Endothelial cell of umbilical vein (primary cell): Measurements from ENCODE around the gene GPR4. TPM values are rescaled to one million over a fixed set of nuclear protein-coding genes. Genes with fewer than 3 reads are reported as not detected.

Source experiments
- BruUV-seq: library from RNA; stranded (reverse); fragments of 400-500 nt; replicated peaks from 2 replicates; lab custom pipeline; 2021; lab: Mats Ljungman, UMichigan
- CTCF ChIA-PET: fragments of 300-600, 350-600 bp; sonication (Branson Sonifier 250); formaldehyde crosslinking; loops from one replicate; lab custom pipeline; 2021; ENCODE audit warnings: antibody characterized with exemption, inconsistent platforms; lab: Charles Lee
- POLR2A ChIA-PET: fragments of 300-600, 350-600 bp; sonication (Branson Sonifier 250); formaldehyde crosslinking; loops from one replicate; lab custom pipeline; 2021; ENCODE audit warnings: antibody characterized with exemption, inconsistent platforms; lab: Charles Lee
- DNase-seq: peaks from one replicate; pipeline ENCODE4 v3.0.0-alpha.2; 2011; ENCODE audit warnings: low read depth, low spot score
- FAIRE-seq: peaks from 2 replicates; lab custom pipeline; 2011; peaks lifted over from hg19 to GRCh38; lab: Jason Lieb, UNC
- H2AFZ ChIP-seq: 2 replicates; pipeline ENCODE4 v1.6.0; 2012; ENCODE audit warnings: low read depth, low read length, control low read depth, inconsistent platforms
- H3K27ac ChIP-seq: 2 replicates; pipeline ENCODE4 v1.5.1; 2011; ENCODE audit warnings: low read depth, mild to moderate bottlenecking, control low read depth, low read length, moderate library complexity; ENCODE audit not compliant: insufficient read depth
- H3K27me3 ChIP-seq, 2 experiments: 2 replicates each; pipeline versions ENCODE4 v1.6.0 to v1.6.1; 2011; ENCODE audit warnings: low read length in 2 of 2, mixed read lengths in 1 of 2; ENCODE audit not compliant: control insufficient read depth in 2 of 2, insufficient read depth in 2 of 2
- H3K36me3 ChIP-seq, 2 experiments: 2 replicates in 1 of 2; 3 replicates in 1 of 2; pipeline ENCODE4 v1.5.1; 2011; ENCODE audit warnings: low read length in 2 of 2, mild to moderate bottlenecking in 1 of 2, moderate library complexity in 1 of 2; ENCODE audit not compliant: control insufficient read depth in 2 of 2, insufficient read depth in 2 of 2; ENCODE audit errors: extremely low read depth in 1 of 2
- H3K4me1 ChIP-seq: 3 replicates; pipeline ENCODE4 v1.5.1; 2011; ENCODE audit warnings: mild to moderate bottlenecking, low read length; ENCODE audit not compliant: control insufficient read depth, insufficient read depth; ENCODE audit errors: extremely low read depth
- H3K4me2 ChIP-seq: 2 replicates; pipeline ENCODE4 v1.6.1; 2011; ENCODE audit warnings: low read length, control low read depth, mixed read lengths; ENCODE audit not compliant: insufficient read depth
- H3K4me3 ChIP-seq, 3 experiments: fragments of 200-600 bp in 1 of 3; sonication (generic), shearing (Covaris generic) in 1 of 3; replicated peaks in 1 of 3; 2 replicates each; pipeline ENCODE4 v1.5.1; 2011 to 2016; ENCODE audit warnings: control low read depth in 3 of 3, low read length in 3 of 3, mild to moderate bottlenecking in 2 of 3, inconsistent platforms in 1 of 3, low read depth in 1 of 3, moderate library complexity in 1 of 3; ENCODE audit not compliant: insufficient read depth in 1 of 3
- H3K79me2 ChIP-seq: 2 replicates; pipeline ENCODE4 v1.6.0; 2012; ENCODE audit warnings: low read length, inconsistent platforms; ENCODE audit not compliant: control insufficient read depth, insufficient read depth
- H3K9ac ChIP-seq: replicated peaks from 2 replicates; pipeline ENCODE3; 2011; ENCODE audit warnings: low read length, control low read depth; ENCODE audit not compliant: insufficient read depth; ENCODE audit errors: extremely low read depth
- H3K9me1 ChIP-seq: replicated peaks from 3 replicates; pipeline ENCODE4 v1.6.0; 2011; ENCODE audit warnings: mild to moderate bottlenecking, low read length; ENCODE audit not compliant: control insufficient read depth, insufficient read depth; ENCODE audit errors: extremely low read depth
- H3K9me3 ChIP-seq: replicated peaks from 2 replicates; pipeline ENCODE4 v1.5.1; 2012; ENCODE audit warnings: low read length, inconsistent platforms; ENCODE audit not compliant: control insufficient read depth, insufficient read depth
- H4K20me1 ChIP-seq: replicated peaks from 2 replicates; pipeline ENCODE3; 2011; ENCODE audit warnings: mild to moderate bottlenecking, low read length; ENCODE audit not compliant: control insufficient read depth, insufficient read depth; ENCODE audit errors: extremely low read depth
- CTCF ChIP-seq, 2 donors: IDR thresholded peaks; 1 replicate in 1 of 2; 2 replicates in 1 of 2; pipeline ENCODE4 v1.5.1; 2011; ENCODE audit warnings: low read length in 2 of 2, mild to moderate bottlenecking in 2 of 2, moderate library complexity in 2 of 2, control low read depth in 1 of 2, inconsistent platforms in 1 of 2, low read depth in 1 of 2; ENCODE audit not compliant: insufficient read depth in 1 of 2; ENCODE audit errors: extremely low read depth in 1 of 2
- EZH2 ChIP-seq: IDR thresholded peaks from 2 replicates; pipeline ENCODE4 v1.6.1; 2012; ENCODE audit warnings: borderline replicate concordance, low read depth, mild to moderate bottlenecking, moderate library complexity, low read length, inconsistent platforms; ENCODE audit not compliant: severe bottlenecking
- FOS ChIP-seq: IDR thresholded peaks from 2 replicates; pipeline ENCODE4 v1.6.1; 2011; ENCODE audit warnings: mild to moderate bottlenecking, low read length, moderate library complexity, borderline replicate concordance; ENCODE audit not compliant: insufficient read depth
- GATA2 ChIP-seq: IDR thresholded peaks from 2 replicates; pipeline ENCODE4 v1.7.0; 2011; ENCODE audit warnings: low read depth, mild to moderate bottlenecking, moderate library complexity, mixed read lengths, low read length; ENCODE audit not compliant: insufficient read length, insufficient read depth
- JUN ChIP-seq: IDR thresholded peaks from 2 replicates; pipeline ENCODE4 v1.6.1; 2011; ENCODE audit warnings: borderline replicate concordance, low read depth; ENCODE audit not compliant: insufficient read length, insufficient read depth
- MAX ChIP-seq: IDR thresholded peaks from 2 replicates; pipeline ENCODE4 v1.6.1; 2011; ENCODE audit not compliant: insufficient read depth, insufficient read length
- MYC ChIP-seq: IDR thresholded peaks from one replicate; pipeline ENCODE4 v1.6.1; 2011; ENCODE audit warnings: mild to moderate bottlenecking, low read depth, low read length
- POLR2A ChIP-seq: IDR thresholded peaks from 2 replicates; pipeline ENCODE4 v1.6.1; 2012; ENCODE audit warnings: low read depth, mild to moderate bottlenecking, control low read depth, low read length
- POLR2AphosphoS5 ChIP-seq: IDR thresholded peaks from 2 replicates; pipeline ENCODE4 v1.6.1; 2012; ENCODE audit warnings: low read depth, mild to moderate bottlenecking, control low read depth, low read length, moderate library complexity; ENCODE audit not compliant: insufficient read depth
- dilution Hi-C: fragments of 300-500 bp; cut with MboI; formaldehyde crosslinking; loops from one replicate; pipeline ENCODE4 v1.15.0; 2019; ENCODE audit warnings: low sequenced_read_pairs; ENCODE audit not compliant: extremely low pct_ligation_motif_present
- intact Hi-C: fragments of 100-400 bp; cut with micrococcal nuclease; formaldehyde crosslinking; loops from one replicate; pipeline ENCODE4 v1.10.0; 2022
- polyA plus RNA-seq, 4 experiments: library from polyadenylated mRNA; depleted of rRNA in 3 of 4; stranded (reverse) in 3 of 4; unstranded in 1 of 4; fragments of >200 nt; gene quantifications; 2 replicates each; pipeline versions ENCODE4 v1.2.1 to v1.2.3, GENCODE V29; 2011 to 2012; ENCODE audit warnings: missing spikeins in 1 of 4
- total RNA-seq: library from RNA; stranded (reverse); gene quantifications from 2 replicates; pipeline ENCODE4 v1.2.3, GENCODE V29; 2021

GPR4 gene
- total and polyA plus RNA-seq, 2 donors (not counting 3 experiments of a cell fraction or from before 2014, with no cell fraction given): 17.9 to 26.7 TPM

GRCh38 chr19:45645068-45645630 lies 43.1 kb upstream of the GPR4 start:
- no peak overlapping the region for H3K9ac ChIP-seq
- CTCF ChIA-PET: interaction anchor here (0.9 to 1.4 kb wide), 10 partner anchors 21 to 206 kb away, joined by 3 to 15 read pairs (median 5); no protein-coding TSS in a partner anchor
- H2AFZ ChIP-seq: no peak overlapping the region

More at GRCh38 chr19:45645068-45645630, 43.1 kb upstream of the GPR4 start:
- Histone ChIP-seq H3K36me3 (no peaks in the 10 kb centered on the region), H3K4me2 (peak overlapping the region; percentile 38), H3K79me2 (no peaks in the 10 kb centered on the region), H4K20me1 (no peaks in the 10 kb centered on the region), H3K9me1 (no peaks in the 10 kb centered on the region), H3K9me3 (no peaks in the 10 kb centered on the region), H3K4me3 (peak overlapping the region; percentile 7 to 55 (median 46)), H3K27ac (no peak overlapping the region), H3K27me3 (no peaks in the 10 kb centered on the region), H3K4me1 (peaks cover 30% of the 10 kb centered on the region)
- DNase-seq: no peak
- dilution Hi-C loops (no loop called here), intact Hi-C loops (loop anchor here (1.0 to 5.0 kb wide), 2 partner anchors 47 to 139 kb away; partner anchors contain the start of genes QPCTL and SNRPD2)
- POLR2A ChIA-PET: interaction anchor here (0.6 to 1.0 kb wide), 3 partner anchors 29 to 675 kb away, joined by 3 to 5 read pairs (median 4); no protein-coding TSS in a partner anchor
- TF ChIP-seq CTCF (IDR thresholded peaks at IDR 0.05; ENCODE audit: extremely low read depth in 1 of 2, insufficient read depth in 1 of 2, low read depth in 1 of 2, low read length in 2 of 2) (no peak), POLR2AphosphoS5 (no peak), EZH2 (no peak), JUN (no peak), MYC (no peak), MAX (no peak), GATA2 (no peak), POLR2A (no peak), FOS (no peak)
- no peak for FAIRE-seq
- BruUV-seq: no TSS peak
